HCT116 (cell line): ENCODE data around the gene CD84.

ENCODE experiments used
- CEBPB ChIP-seq: IDR thresholded peaks from 2 replicates; pipeline ENCODE4 v1.6.1; 2012; ENCODE audit warnings: low read depth
- CTCF ChIP-seq, 3 experiments: fragments of 200-600 bp in 1 of 3; sonication (generic) in 1 of 3; IDR thresholded peaks in 2 of 3; conservative IDR thresholded peaks in 1 of 3; 2 replicates each; pipeline ENCODE4 v1.5.1; 2012 to 2017; ENCODE audit warnings: low read depth in 2 of 3, low read length in 2 of 3, antibody characterized with exemption in 1 of 3, borderline replicate concordance in 1 of 3, control low read depth in 1 of 3, mild to moderate bottlenecking in 1 of 3, mixed read lengths in 1 of 3, mixed run types in 1 of 3, moderate library complexity in 1 of 3; ENCODE audit not compliant: insufficient read depth in 1 of 3
- ELF1 ChIP-seq: IDR thresholded peaks from 2 replicates; pipeline ENCODE4 v1.6.1; 2012; ENCODE audit warnings: low read depth, borderline replicate concordance
- EZH2 ChIP-seq: fragments of 200-600 bp; sonication (generic); IDR thresholded peaks from 2 replicates; pipeline ENCODE4 v1.6.1; 2017; ENCODE audit warnings: antibody characterized with exemption, mixed run types
- EZH2phosphoT487 ChIP-seq: fragments of 200-600 bp; IDR thresholded peaks from 2 replicates; pipeline ENCODE4 v1.6.1; 2018; ENCODE audit warnings: antibody characterized with exemption, borderline replicate concordance
- POLR2A ChIP-seq: IDR thresholded peaks from 2 replicates; pipeline ENCODE4 v1.7.0; 2011; ENCODE audit warnings: borderline replicate concordance; ENCODE audit not compliant: insufficient read depth, insufficient read length; ENCODE audit errors: extremely low read depth
- POLR2AphosphoS5 ChIP-seq: IDR thresholded peaks from 2 replicates; pipeline ENCODE4 v1.6.1; 2011; ENCODE audit warnings: mild to moderate bottlenecking, low read depth, low read length, moderate library complexity
- ZNF274 ChIP-seq: fragments of 200-500 bp; sonication (Bioruptor generic); IDR thresholded peaks from 2 replicates; pipeline ENCODE4 v1.6.1; 2014; ENCODE audit warnings: mild to moderate bottlenecking, low read depth, low read length, inconsistent platforms

DNA sequence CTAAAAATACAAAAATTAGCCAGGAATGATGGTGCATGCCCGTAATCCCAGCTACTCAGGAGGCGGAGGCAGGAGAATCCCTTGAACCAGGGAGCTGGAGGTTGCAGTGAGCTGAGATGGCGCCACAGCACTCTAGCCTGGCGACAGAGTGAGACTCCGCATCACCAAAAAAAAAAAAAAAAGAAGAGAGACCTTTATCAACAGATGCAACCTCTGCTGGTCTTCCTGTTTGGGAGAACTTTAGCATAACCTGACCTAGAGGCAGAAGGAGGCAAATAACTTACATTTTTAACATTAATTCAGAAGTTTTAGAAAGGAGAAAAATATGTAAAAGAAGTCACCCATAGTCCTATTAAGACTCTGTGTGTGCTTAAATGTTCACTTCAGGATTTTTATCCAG lies 35.1 kb upstream of the CD84 start:
- TF ChIP-seq ELF1 (no peak), EZH2phosphoT487 (no peak), ZNF274 (no peak), CTCF (IDR thresholded peaks at IDR 0.05 in 2 of 3, conservative IDR thresholded peaks at IDR 0.05 in 1 of 3; ENCODE audit: borderline replicate concordance in 1 of 3, insufficient read depth in 1 of 3, low read depth in 2 of 3, low read length in 2 of 3) (no peak), EZH2 (no peak), CEBPB (no peak), POLR2A (no peak), POLR2AphosphoS5 (no peak)
